Left ventricle myocardium inferior (tissue), 1 donor: ENCODE results near the gene ATP13A3. TPM values are rescaled to one million over a fixed set of nuclear protein-coding genes. Genes with fewer than 3 reads are reported as not detected.
"Not testable (repeated sequence)": the region's sequence is repeated elsewhere in the genome, so short reads cannot be mapped to it uniquely, and the experiment has no call there.

Experiments used
- DNase-seq: peaks from one replicate; pipeline ENCODE4 v3.0.0-alpha.2; 2020
- H3K27ac ChIP-seq: fragments of 200-600 bp; replicated peaks from 2 replicates; pipeline ENCODE4 v1.8.0; 2021
- H3K27me3 ChIP-seq: fragments of 200-600 bp; 2 replicates; pipeline ENCODE4 v1.8.0; 2021; ENCODE audit warnings: low read depth
- H3K36me3 ChIP-seq: fragments of 200-600 bp; 2 replicates; pipeline ENCODE4 v1.8.0; 2021
- H3K4me1 ChIP-seq: fragments of 200-600 bp; 2 replicates; pipeline ENCODE4 v1.8.0; 2021
- H3K4me3 ChIP-seq: fragments of 200-600 bp; 2 replicates; pipeline ENCODE4 v1.8.0; 2021; ENCODE audit warnings: mild to moderate bottlenecking, moderate library complexity
- H3K9me3 ChIP-seq: fragments of 200-600 bp; replicated peaks from 2 replicates; pipeline ENCODE4 v1.8.0; 2021
- CTCF ChIP-seq: fragments of 200-600 bp; IDR thresholded peaks from 2 replicates; pipeline ENCODE4 v1.8.0; 2021; ENCODE audit warnings: antibody characterized with exemption, mild to moderate bottlenecking, borderline replicate concordance
- intact Hi-C: fragments of 100-400 bp; cut with micrococcal nuclease; formaldehyde crosslinking; loops from one replicate; pipeline ENCODE4 v1.11.0; 2022
- total RNA-seq: library from RNA; stranded (reverse); fragmentation: NEBNext Ultra II Directional; extraction: Animal tissue kit (Norgen Biotek cat#: 25700); gene quantifications from one replicate; pipeline ENCODE4 v1.2.1, GENCODE V29; 2021
- donor health status: DM: no; HTN: yes; CAD: no; lungs with severe emphysema.

Gene ATP13A3
- total RNA-seq, 1 donor from 2014 or later = 99.2 TPM

GRCh38 chr3:194505791-194506415 lies 19.1 kb upstream of the ATP13A3 start:
- Histone ChIP-seq H3K27me3 (no peaks in the 10 kb centered on the region), H3K9me3 (peaks cover 7% of the 10 kb centered on the region), H3K4me1 (peaks cover 11% of the 10 kb centered on the region), H3K36me3 (no peaks in the 10 kb centered on the region), H3K27ac (no peak overlapping the region), H3K4me3 (no peak overlapping the region)
- intact Hi-C loops = no loop called here
- no peak for TF ChIP-seq CTCF
- no peak for DNase-seq

DNA sequence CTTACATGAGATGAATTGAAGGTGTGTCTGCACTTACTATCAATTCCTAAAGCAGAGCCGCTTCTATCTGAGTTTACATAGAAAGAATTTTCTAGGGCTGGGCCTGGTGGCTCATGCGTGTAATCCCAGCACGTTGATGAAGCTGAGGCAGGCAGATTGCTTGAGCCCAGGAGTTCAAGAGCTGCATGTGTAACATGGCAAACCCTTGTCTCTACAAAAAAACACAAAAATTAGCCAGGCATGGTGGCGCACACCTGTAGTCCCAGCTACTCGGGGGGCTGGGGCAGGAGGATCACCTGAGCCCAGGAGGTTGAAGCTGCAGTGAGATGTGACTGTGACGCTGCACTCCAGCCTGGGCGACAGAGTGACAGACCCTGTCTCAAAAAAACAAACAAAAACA lies 18.1 kb upstream of the ATP13A3 start:
- TF ChIP-seq CTCF = no peak
- Histone ChIP-seq H3K4me1 (peaks cover 11% of the 10 kb centered on the region), H3K36me3 (no peaks in the 10 kb centered on the region), H3K27ac (no peak overlapping the region), H3K27me3 (no peaks in the 10 kb centered on the region), H3K9me3 (peaks cover 7% of the 10 kb centered on the region), H3K4me3 (no peak overlapping the region)
- intact Hi-C loops = no loop called here
- DNase-seq = no peak

GRCh38 chr3:194504146-194504545 lies 17.3 kb upstream of the ATP13A3 start:
- Histone ChIP-seq H3K27me3 (no peaks in the 10 kb centered on the region), H3K9me3 (peaks cover 7% of the 10 kb centered on the region), H3K27ac (no peak overlapping the region), H3K4me1 (peaks cover 11% of the 10 kb centered on the region), H3K36me3 (no peaks in the 10 kb centered on the region), H3K4me3 (no peak overlapping the region)
- DNase-seq = no peak
- no peak for TF ChIP-seq CTCF
- intact Hi-C loops = no loop called here

- intact Hi-C loops = no loop called here
- H3K36me3 ChIP-seq = no peaks in the 10 kb centered on the region
Measured at GRCh38 chr3:194503081-194503531, 16.3 kb upstream of the ATP13A3 start.

DNA sequence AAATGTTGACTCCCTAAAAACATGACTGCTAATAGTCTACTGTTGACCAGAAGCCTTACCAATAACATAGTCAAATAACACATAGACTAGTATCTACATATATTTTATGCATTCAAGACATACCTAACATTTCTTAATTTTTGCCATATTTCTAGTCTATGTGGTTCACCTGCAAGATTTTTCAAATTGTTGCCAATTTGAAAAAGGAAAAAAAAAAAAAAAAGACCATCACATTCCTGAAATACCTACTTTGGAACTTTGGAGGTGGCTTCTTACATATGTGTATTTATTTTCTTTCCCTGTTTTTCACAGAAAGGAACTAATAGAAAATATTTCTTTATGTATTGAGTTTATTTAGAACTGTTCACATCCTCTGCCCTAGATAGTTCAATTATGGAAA lies 13.4 kb upstream of the ATP13A3 start:
- Histone ChIP-seq H3K9me3 (peaks cover 7% of the 10 kb centered on the region), H3K36me3 (no peaks in the 10 kb centered on the region), H3K27ac (no peak overlapping the region), H3K27me3 (no peaks in the 10 kb centered on the region), H3K4me3 (no peak overlapping the region), H3K4me1 (peaks cover 24% of the 10 kb centered on the region)
- no peak for DNase-seq
- intact Hi-C loops = no loop called here
- TF ChIP-seq CTCF = no peak

More at GRCh38 chr3:194503081-194503531, 16.3 kb upstream of the ATP13A3 start:
- Histone ChIP-seq H3K4me1 (peaks cover 6% of the 10 kb centered on the region), H3K9me3 (peaks cover 7% of the 10 kb centered on the region), H3K4me3 (no peak overlapping the region), H3K27ac (no peak overlapping the region), H3K27me3 (no peaks in the 10 kb centered on the region)
- no peak for DNase-seq
- no peak for TF ChIP-seq CTCF

- H3K9me3 ChIP-seq, H3K27me3 ChIP-seq, H3K4me3 ChIP-seq, DNase-seq, intact Hi-C loops, H3K27ac ChIP-seq, H3K36me3 ChIP-seq: not testable (repeated sequence)
- peaks cover 31% of the 10 kb centered on the region for H3K4me1 ChIP-seq
Measured at GRCh38 chr3:194499516-194499915, 12.7 kb upstream of the ATP13A3 start.
